ENCODE results near the gene SPON1. TPM values are rescaled to one million over a fixed set of nuclear protein-coding genes. Genes with fewer than 3 reads are reported as not detected.

Gene SPON1
- polyA plus RNA-seq, 2 of the 4 experiments (the other 2 are of a cell fraction): not detected

DNA sequence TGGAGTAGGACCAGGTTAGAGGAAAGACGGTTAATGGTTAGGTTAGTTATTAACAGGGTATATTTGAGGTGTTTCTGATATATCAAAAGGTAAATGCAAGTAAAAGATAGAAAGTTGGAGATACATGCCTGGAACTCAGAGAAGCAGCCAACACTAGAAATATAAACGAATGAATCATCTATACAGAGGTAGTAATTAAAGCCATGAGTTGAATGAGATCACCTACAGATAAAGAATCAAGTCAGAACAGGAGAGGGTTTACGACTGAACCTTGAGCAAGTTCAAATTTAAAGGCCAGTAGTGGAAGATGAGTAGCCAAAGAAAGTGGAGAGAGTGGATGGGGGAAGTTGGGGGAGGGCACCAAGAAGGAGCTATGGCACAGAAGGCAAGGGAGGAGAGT is 73.9 kb downstream of the SPON1 start (continued):
- no peak for TF ChIP-seq USF2 (IDR thresholded peaks at IDR 0.05)
- no peak for TF ChIP-seq MAX (IDR thresholded peaks at IDR 0.05)

GRCh38 chr11:14041040-14041439 is 78.5 kb downstream of the SPON1 start:
- DNase-seq (ENCODE audit: low read depth in 1 of 2, low spot score in 1 of 2) (peak in 1 of 2 experiments; percentile 17), ATAC-seq (peak; percentile 47 to 48; a peak in 2 of 6 replicates), FAIRE-seq (no peak)
- POLR2A ChIA-PET: no interaction called here
- Histone ChIP-seq H3K9me3 (no peaks in the 10 kb centered on the region), H3K27ac (no peak overlapping the region), H3K4me1 (no peaks in the 10 kb centered on the region), H3K4me2 (no peak overlapping the region), H3K4me3 (no peak overlapping the region)
- WGBS (ENCODE audit: missing lambda C conversion rate): 13% methylated on average over 4 of the region's 4 CpGs
- CTCF ChIA-PET: interaction anchor here (1.2 to 1.8 kb wide), 3 partner anchors 14 to 203 kb away, joined by 3 to 6 read pairs (median 5); no protein-coding TSS in a partner anchor
- TF ChIP-seq RFX5 (IDR thresholded peaks at IDR 0.05): no peak
- no peak for TF ChIP-seq ZSCAN20 (CRISPR knock-in tag; IDR thresholded peaks at IDR 0.05)
- TF ChIP-seq CBX2 (IDR thresholded peaks at IDR 0.05; ENCODE audit: borderline replicate concordance, low read depth): no peak
- peak; percentile 46 for TF ChIP-seq MAFK (IDR thresholded peaks at IDR 0.05; ENCODE audit: partially characterized antibody)
- no peak for TF ChIP-seq POLR2A (IDR thresholded peaks at IDR 0.05; ENCODE audit: low read length)
- no peak for TF ChIP-seq JUN (IDR thresholded peaks at IDR 0.05)
- no peak for TF ChIP-seq MAX (IDR thresholded peaks at IDR 0.05)
- TF ChIP-seq ZFP36 (IDR thresholded peaks at IDR 0.05; ENCODE audit: borderline replicate concordance, partially characterized antibody): no peak
- TF ChIP-seq KDM5A (IDR thresholded peaks at IDR 0.05): no peak
- TF ChIP-seq BHLHE40 (IDR thresholded peaks at IDR 0.05; ENCODE audit: low read depth, low read length): no peak
- TF ChIP-seq FOXS1 (CRISPR knock-in tag; IDR thresholded peaks at IDR 0.05): no peak
- TF ChIP-seq RNF2 (IDR thresholded peaks at IDR 0.05; ENCODE audit: borderline replicate concordance, low read depth): no peak
- TF ChIP-seq REST (IDR thresholded peaks at IDR 0.05): no peak
- no peak for TF ChIP-seq PHF8 (IDR thresholded peaks at IDR 0.05; ENCODE audit: borderline replicate concordance, low read depth)
- no peak for TF ChIP-seq MYC (IDR thresholded peaks at IDR 0.05; ENCODE audit: borderline replicate concordance, low read length)
- 0 out of 3 replicates have a peak, but pooled peaks have one; percentile 21 for TF ChIP-seq SMC3 (IDR thresholded peaks at IDR 0.05)
- TF ChIP-seq, protein P1, sequence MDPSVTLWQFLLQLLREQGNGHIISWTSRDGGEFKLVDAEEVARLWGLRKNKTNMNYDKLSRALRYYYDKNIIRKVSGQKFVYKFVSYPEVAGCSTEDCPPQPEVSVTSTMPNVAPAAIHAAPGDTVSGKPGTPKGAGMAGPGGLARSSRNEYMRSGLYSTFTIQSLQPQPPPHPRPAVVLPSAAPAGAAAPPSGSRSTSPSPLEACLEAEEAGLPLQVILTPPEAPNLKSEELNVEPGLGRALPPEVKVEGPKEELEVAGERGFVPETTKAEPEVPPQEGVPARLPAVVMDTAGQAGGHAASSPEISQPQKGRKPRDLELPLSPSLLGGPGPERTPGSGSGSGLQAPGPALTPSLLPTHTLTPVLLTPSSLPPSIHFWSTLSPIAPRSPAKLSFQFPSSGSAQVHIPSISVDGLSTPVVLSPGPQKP (IDR thresholded peaks at IDR 0.05; ENCODE audit: low read depth, low read length): no peak
- no peak for TF ChIP-seq RCOR1 (IDR thresholded peaks at IDR 0.05; ENCODE audit: low read depth, low read length)
- TF ChIP-seq TFCP2L1 (CRISPR knock-in tag; IDR thresholded peaks at IDR 0.05): no peak
- no peak for TF ChIP-seq SREBF2 (IDR thresholded peaks at IDR 0.05)
- TF ChIP-seq E2F6 (IDR thresholded peaks at IDR 0.05; ENCODE audit: borderline replicate concordance, low read depth): no peak
- no peak for TF ChIP-seq HES2 (IDR thresholded peaks at IDR 0.05)
- peak; percentile 29; the same call in 2 of the 3 replicates for TF ChIP-seq CTCF (IDR thresholded peaks at IDR 0.05)
- no peak for TF ChIP-seq ZC3H11A (IDR thresholded peaks at IDR 0.05)
- TF ChIP-seq EHF (CRISPR knock-in tag; IDR thresholded peaks at IDR 0.05): no peak
- TF ChIP-seq HEYL (CRISPR knock-in tag; IDR thresholded peaks at IDR 0.05): no peak
- TF ChIP-seq NR3C1 (IDR thresholded peaks at IDR 0.05): no peak
- no peak for TF ChIP-seq GATA3 (IDR thresholded peaks at IDR 0.05; ENCODE audit: borderline replicate concordance)
- TF ChIP-seq RAD21 (conservative IDR thresholded peaks at IDR 0.05 in 1 of 2, IDR thresholded peaks at IDR 0.05 in 1 of 2): peak; percentile 45 to 64; a peak in 4 of 5 replicates
- no peak for TF ChIP-seq HOXB5 (CRISPR knock-in tag; IDR thresholded peaks at IDR 0.05)

Measured in A549 (cell line).